ENCODE results near the gene NRP1. TPM values are rescaled to one million over a fixed set of nuclear protein-coding genes. Genes with fewer than 3 reads are reported as not detected.

NRP1 gene
- total RNA-seq, 1 donor = 173 TPM

GRCh38 chr10:33321516-33321915 is 13.0 kb downstream of the NRP1 start:
- H3K27ac ChIP-seq (ENCODE audit: low read depth, low read length) = peak overlapping the region; percentile 37
- peaks cover 15% of the 10 kb centered on the region for H4K20me1 ChIP-seq (ENCODE audit: insufficient read depth, low read length)
- no peak for DNase-seq (ENCODE audit: insufficient read length, low spot score, missing footprints)
- H3K4me1 ChIP-seq (ENCODE audit: insufficient read depth, low read length) = peaks cover 12% of the 10 kb centered on the region
- no peak overlapping the region for H3K4me2 ChIP-seq (ENCODE audit: insufficient read depth, low read length)
- H2AFZ ChIP-seq (ENCODE audit: low read length) = peak overlapping the region; percentile 18
- peaks cover 98% of the 10 kb centered on the region for H3K79me2 ChIP-seq (ENCODE audit: insufficient read depth, low read length)
- no peak overlapping the region for H3K4me3 ChIP-seq (ENCODE audit: insufficient read depth, low read length)
- H3K36me3 ChIP-seq (ENCODE audit: insufficient read depth, low read length) = peaks cover 53% of the 10 kb centered on the region
- no peaks in the 10 kb centered on the region for H3K9me3 ChIP-seq (ENCODE audit: low read depth, low read length)
- H3K27me3 ChIP-seq (ENCODE audit: insufficient read depth, low read length) = no peaks in the 10 kb centered on the region
- TF ChIP-seq CTCF (IDR thresholded peaks at IDR 0.05; ENCODE audit: extremely low read depth, low read depth, low read length) = no peak

- H2AFZ ChIP-seq (ENCODE audit: low read length) = no peak overlapping the region
- no peak for TF ChIP-seq CTCF (IDR thresholded peaks at IDR 0.05; ENCODE audit: extremely low read depth, low read depth, low read length)
- H3K4me3 ChIP-seq (ENCODE audit: insufficient read depth, low read length) = no peak overlapping the region
- peaks cover 50% of the 10 kb centered on the region for H3K36me3 ChIP-seq (ENCODE audit: insufficient read depth, low read length)
- H3K4me2 ChIP-seq (ENCODE audit: insufficient read depth, low read length) = no peak overlapping the region
- DNase-seq (ENCODE audit: insufficient read length, low spot score, missing footprints) = no peak
- no peaks in the 10 kb centered on the region for H3K27me3 ChIP-seq (ENCODE audit: insufficient read depth, low read length)
- peaks cover 17% of the 10 kb centered on the region for H4K20me1 ChIP-seq (ENCODE audit: insufficient read depth, low read length)
- H3K27ac ChIP-seq (ENCODE audit: low read depth, low read length) = no peak overlapping the region
- H3K79me2 ChIP-seq (ENCODE audit: insufficient read depth, low read length) = peaks cover 98% of the 10 kb centered on the region
- H3K4me1 ChIP-seq (ENCODE audit: insufficient read depth, low read length) = peaks cover 11% of the 10 kb centered on the region
- no peaks in the 10 kb centered on the region for H3K9me3 ChIP-seq (ENCODE audit: low read depth, low read length)
Measured at GRCh38 chr10:33320288-33320687, 14.2 kb downstream of the NRP1 start.

GRCh38 chr10:33315891-33316290 is 18.6 kb downstream of the NRP1 start:
- H3K4me2 ChIP-seq (ENCODE audit: insufficient read depth, low read length) = no peak overlapping the region
- peaks cover 13% of the 10 kb centered on the region for H3K4me1 ChIP-seq (ENCODE audit: insufficient read depth, low read length)
- H3K36me3 ChIP-seq (ENCODE audit: insufficient read depth, low read length) = peaks cover 52% of the 10 kb centered on the region
- H3K27me3 ChIP-seq (ENCODE audit: insufficient read depth, low read length) = no peaks in the 10 kb centered on the region
- no peak overlapping the region for H2AFZ ChIP-seq (ENCODE audit: low read length)
- peaks cover 17% of the 10 kb centered on the region for H4K20me1 ChIP-seq (ENCODE audit: insufficient read depth, low read length)
- no peak for TF ChIP-seq CTCF (IDR thresholded peaks at IDR 0.05; ENCODE audit: extremely low read depth, low read depth, low read length)
- no peaks in the 10 kb centered on the region for H3K9me3 ChIP-seq (ENCODE audit: low read depth, low read length)
- H3K4me3 ChIP-seq (ENCODE audit: insufficient read depth, low read length) = no peak overlapping the region
- peaks cover 98% of the 10 kb centered on the region for H3K79me2 ChIP-seq (ENCODE audit: insufficient read depth, low read length)
- no peak for DNase-seq (ENCODE audit: insufficient read length, low spot score, missing footprints)
- peak overlapping the region; percentile 13 for H3K27ac ChIP-seq (ENCODE audit: low read depth, low read length)

GRCh38 chr10:33314811-33315561 is 19.5 kb downstream of the NRP1 start:
- H3K4me3 ChIP-seq (ENCODE audit: insufficient read depth, low read length) = no peak overlapping the region
- peaks cover 18% of the 10 kb centered on the region for H3K4me1 ChIP-seq (ENCODE audit: insufficient read depth, low read length)
- no peaks in the 10 kb centered on the region for H3K27me3 ChIP-seq (ENCODE audit: insufficient read depth, low read length)
- peaks cover 12% of the 10 kb centered on the region for H4K20me1 ChIP-seq (ENCODE audit: insufficient read depth, low read length)
- H3K9me3 ChIP-seq (ENCODE audit: low read depth, low read length) = no peaks in the 10 kb centered on the region
- H3K79me2 ChIP-seq (ENCODE audit: insufficient read depth, low read length) = peaks cover 97% of the 10 kb centered on the region
- TF ChIP-seq CTCF (IDR thresholded peaks at IDR 0.05; ENCODE audit: extremely low read depth, low read depth, low read length) = no peak
- H3K36me3 ChIP-seq (ENCODE audit: insufficient read depth, low read length) = peaks cover 47% of the 10 kb centered on the region
- no peak overlapping the region for H3K4me2 ChIP-seq (ENCODE audit: insufficient read depth, low read length)
- no peak overlapping the region for H2AFZ ChIP-seq (ENCODE audit: low read length)
- DNase-seq (ENCODE audit: insufficient read length, low spot score, missing footprints) = no peak
- peak overlapping the region; percentile 20 for H3K27ac ChIP-seq (ENCODE audit: low read depth, low read length)
